GM21367 (cell line): Measurements from ENCODE around the gene NDUFA9.
A peak's percentile ranks its signal among the peaks of the same experiment; 100 is the strongest.

Experiments used
- ATAC-seq: cut with Tn5 transposase; IDR thresholded peaks from one replicate; pipeline ENCODE4 v1.9.1; 2021; ENCODE audit not compliant: unreplicated experiment

The NDUFA9 gene

DNA sequence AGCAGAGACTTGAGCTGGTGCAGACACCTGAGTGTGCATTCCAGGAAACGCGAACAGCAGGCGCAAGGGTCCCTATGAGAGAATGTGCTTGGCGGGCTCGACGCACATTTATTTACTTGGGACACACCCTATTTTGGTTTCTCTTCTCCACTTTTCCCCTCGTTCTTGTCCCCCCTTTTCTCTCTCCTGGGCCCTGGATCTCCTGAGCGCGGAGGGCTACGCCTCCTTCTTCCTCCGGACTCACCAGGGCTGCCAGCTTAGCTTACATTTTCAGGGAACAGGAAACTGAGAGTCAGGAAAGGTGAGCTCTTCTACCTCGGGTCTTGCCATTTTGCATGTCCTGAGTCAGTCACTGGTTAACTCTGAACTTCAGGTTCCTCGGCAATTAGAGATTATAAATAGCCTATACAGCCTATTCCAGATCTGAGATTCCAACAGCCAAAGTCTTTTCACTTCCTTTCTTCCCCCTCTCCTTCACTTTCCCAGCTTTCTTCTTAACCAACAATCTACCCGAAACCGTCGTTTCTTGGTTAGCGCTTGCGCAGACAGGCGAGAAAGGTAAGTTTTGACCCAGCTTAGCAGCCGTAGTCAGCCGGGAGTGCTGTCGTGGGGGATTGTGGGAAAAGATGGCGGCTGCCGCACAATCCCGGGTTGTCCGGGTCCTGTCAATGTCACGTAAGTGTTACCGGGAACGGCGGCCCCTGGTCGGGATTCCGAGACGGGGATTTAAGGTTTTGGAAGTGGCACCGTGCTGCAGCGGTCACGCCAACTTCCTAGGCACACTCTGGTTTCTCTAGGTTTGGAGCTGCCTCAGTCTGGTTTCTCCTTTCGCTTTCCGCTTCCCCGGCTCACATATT is at the start of gene NDUFA9, which contains the start of gene AKAP3:
NDUFA9 (plus strand) TSS at position 614 of the 857 bp plus-strand sequence; CDS start at position 627, 13 bp downstream.
AKAP3 (minus strand) TSS at position 551 of the 857 bp plus-strand sequence. CDS start 10,855 bp downstream, outside the sequence.
- ATAC-seq = peak; percentile 75

DNA sequence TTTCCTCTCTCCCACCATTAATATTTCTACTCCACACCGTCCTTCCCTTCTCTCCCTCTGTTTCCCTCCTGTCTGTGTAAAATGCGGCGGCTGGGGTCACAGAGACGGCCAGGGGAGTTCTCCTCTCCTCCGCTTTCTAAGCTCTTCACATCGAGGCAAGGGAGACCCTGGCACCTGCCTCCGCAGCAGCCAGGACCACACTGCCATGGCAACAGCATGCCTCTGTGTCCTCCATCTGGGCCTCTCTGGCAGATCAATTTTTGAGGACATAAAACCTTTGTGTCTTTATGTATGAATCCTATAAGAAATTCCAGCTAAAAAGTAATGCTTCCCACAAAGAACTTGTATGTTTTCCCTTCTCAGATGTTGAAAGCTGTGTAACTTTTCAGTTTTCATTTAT is 45.5 kb upstream of the NDUFA9 start:
- no peak for ATAC-seq

DNA sequence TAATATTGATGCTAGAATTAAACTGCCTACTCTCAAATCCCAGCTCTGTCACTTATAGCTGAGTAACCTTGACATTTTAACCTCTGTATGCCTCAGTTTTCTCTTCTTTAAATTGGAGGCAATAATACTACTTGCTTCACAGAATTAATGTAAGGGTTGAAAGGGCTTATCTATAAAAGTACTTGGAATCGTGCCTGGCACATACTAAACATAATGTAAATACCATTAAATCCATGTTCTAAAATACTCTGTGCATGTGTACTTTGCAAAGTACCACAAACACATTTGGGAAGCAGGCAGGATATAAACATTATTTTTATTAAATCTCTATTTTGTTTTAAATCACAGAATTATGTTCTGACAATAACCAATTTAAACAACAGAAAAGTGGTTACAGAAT is 45.0 kb upstream of the NDUFA9 start:
- ATAC-seq = no peak

DNA sequence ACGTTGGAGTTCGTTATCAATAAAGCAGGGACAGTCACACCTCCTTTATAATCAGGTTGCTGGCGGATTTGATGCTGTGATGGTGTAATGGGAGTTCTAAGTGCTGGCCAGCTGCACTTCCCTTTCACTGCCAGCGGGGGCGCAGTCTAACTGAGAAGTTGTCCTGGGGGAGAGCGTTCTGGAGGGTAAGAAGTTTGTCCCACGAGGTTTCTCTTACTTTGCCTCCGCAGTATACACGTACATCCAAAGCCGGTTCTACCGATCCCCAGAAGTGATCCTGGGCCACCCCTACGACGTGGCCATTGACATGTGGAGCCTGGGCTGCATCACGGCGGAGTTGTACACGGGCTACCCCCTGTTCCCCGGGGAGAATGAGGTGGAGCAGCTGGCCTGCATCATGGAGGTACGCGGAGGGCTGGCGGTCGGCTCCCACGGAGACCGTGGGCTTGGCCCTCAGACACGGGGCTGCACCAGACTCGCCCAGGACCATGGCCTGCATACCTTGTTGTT is 44.2 kb upstream of the NDUFA9 start:
- peak; percentile 91 for ATAC-seq

DNA sequence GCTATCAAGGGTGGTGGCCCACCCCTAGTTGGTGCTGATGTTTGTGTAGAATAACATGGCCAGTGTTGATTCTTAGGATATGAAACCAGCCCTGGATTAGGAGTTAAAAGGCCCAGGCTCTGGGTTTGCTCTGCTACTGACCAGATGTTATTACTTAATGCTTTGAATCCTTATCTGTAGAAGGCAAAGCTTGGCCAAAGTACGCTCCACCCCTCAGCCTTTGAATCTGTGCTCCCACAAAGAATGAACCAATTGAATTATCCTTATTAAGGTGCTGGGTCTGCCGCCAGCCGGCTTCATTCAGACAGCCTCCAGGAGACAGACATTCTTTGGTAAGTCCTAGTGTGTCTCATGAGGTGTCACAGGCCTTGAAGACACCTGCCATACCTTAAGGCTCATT is 41.9 kb upstream of the NDUFA9 start:
- ATAC-seq = no peak

DNA sequence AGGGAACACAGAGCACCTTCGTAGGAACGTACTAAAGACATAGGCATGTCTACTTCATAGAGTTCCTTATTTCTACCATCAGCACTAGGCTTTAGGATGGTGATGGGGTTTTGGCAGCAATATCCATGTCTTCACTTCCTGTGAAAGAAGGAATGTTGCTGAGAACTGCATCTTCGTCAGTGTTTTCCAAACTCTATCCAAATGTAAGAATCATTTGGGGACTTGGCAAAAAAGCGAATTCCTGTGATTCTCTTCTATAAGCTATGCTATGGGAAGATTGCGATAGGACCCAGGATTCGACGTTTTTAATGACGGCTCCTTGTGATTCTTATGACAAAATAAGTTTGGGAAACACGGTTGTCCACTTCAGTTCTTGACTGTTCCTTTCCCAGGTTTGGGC is 39.8 kb upstream of the NDUFA9 start:
- ATAC-seq = no peak

DNA sequence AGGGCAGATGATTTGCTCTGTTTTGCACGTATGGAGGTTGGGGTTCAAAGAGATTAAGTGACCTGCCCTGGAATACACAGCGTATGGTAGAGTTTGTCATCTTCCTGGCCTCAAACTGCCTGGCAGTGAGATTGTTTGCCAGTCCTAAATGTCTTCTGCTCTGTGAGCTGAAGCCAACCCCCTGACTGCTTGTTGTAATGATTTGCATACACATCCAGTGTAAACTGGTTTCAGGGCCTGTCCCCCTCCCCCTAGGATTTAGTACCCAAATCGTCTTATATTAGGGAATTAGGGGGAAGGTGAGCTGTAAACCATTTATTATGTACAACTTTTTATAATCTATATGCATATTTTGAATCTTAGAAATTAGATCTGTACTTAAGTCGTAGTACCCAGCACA is 38.4 kb upstream of the NDUFA9 start:
- ATAC-seq = no peak

DNA sequence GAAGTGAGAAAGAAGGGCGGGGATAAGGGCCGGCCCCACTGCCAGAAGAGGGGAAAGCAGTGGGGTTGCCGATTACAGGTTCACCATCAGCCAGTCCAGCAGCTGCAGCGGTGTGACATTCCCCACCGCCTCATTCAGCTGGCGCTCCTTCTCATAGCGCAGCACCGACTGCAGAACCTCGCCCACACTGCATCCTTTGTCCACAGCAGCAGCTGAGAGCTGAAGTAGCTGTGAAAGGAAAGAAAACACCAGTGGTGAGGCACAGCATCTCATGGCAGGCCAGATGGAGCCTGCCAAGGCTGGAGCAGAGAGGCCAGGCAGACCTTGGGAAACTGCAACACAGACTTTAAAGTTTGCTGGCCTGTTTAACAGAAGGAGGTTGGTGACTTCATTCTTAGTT is 33.2 kb upstream of the NDUFA9 start:
- ATAC-seq = no peak

DNA sequence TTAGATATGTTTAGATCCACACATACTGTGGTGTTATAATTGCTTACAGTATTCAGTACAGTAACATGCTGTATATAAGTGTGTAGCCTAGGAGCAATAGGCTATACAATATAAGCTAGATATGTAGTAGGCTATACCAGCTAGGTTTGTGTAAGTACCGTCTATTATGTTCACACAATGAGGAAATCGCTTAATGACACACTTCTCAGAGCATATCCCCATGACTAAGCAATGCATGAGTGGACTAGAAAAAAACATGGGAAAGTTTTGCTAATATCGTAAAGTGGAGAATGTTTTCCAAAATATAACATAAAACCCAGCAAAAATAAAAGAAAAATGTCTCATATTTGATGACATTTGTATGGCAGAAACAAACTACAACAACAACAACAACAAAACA is 27.4 kb upstream of the NDUFA9 start:
- no peak for ATAC-seq

DNA sequence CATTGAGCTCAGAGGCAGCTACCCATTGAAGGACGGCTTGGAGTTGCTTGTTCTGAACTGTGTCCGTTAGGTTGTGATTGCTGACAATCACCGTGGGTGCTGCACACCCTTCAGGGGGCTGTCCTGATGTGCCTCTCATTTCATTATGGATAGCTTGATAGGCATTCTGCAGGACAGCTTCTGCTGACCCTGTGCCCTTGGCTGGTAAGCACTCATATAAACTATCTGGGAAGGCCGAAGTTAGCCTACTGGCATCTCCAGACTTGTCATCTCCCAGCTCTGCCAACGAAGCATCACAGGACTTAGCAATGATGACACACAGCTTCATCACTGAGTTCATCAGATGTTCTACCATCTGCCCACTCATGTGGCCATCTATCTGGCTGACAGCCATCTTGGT is 22.4 kb upstream of the NDUFA9 start:
- no peak for ATAC-seq

DNA sequence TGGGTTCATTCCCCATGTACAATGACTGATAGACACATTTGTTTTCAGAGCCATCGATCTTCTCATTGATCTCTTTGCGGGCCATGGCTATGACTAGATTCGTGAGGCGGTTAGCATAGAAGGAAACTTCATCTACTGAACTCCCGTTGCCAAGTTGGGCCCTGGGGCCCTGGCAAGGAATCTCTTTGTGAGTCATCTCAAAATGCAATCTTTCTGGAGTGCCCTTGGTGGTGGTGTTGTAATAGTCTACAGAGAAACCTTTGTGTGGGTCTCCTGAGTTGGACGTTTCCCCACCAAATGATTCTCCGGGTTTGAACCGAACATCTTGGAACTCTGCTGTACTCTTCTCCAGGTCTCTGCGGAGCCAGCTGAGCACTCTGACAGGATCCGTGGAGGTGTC is 20.5 kb upstream of the NDUFA9 start:
- ATAC-seq = no peak

DNA sequence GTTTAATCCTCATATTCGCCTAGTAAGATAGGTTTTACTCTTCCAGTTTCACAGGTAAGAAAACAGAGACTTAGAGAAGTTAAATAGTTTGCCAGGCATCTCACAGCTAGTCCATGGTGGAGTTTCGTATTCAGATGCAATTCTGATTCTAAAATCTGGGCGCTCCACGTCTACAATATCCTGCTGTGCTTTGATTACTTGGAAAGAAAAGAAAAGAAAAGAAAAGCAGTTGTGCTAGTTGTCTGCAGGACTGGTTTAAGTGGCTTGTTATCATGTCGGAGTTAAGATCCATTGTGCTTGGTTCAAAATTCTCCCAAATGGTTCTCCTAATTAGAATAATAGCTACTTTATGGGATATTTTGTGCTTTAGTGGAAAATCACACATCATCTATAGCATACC is 18.7 kb upstream of the NDUFA9 start:
- no peak for ATAC-seq

DNA sequence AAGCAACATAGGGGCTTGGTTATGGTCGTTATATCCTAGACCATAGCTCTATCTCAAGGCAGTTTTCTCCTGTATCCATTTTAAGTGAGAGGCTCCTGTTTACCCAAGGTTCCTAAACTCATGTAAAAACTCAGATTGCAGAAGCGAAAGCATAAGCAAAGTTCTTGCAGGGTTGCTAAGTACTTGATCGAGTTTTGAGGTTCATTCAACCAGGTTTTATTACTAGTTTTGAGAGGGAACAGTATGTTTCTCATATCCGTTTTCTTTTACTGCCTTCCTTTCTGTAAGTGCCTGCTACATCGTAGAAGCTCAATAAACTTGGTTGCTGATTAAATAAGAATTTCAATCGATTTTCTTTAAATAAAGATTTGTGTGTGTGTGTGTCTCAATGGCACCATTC is 5.2 kb upstream of the NDUFA9 start:
- no peak for ATAC-seq

DNA sequence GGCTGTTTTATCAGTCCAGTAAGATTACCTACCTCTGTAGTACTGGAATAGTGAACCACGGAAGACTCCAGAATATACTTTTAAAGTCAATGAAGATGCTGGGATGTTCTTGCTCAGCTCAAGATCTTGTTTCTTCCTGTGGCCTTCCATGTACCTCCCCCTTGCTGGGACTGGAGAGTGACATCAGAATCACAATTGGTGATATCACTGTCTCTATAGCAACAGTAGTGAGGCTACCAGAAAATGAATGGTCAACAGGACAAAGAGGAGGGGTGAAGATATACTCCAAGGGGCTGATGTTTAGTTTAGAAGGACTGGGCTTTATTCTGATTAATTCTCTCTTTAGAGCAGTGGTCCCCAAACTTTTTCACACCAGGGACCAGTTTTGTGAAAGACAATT is 3.9 kb upstream of the NDUFA9 start:
- no peak for ATAC-seq

DNA sequence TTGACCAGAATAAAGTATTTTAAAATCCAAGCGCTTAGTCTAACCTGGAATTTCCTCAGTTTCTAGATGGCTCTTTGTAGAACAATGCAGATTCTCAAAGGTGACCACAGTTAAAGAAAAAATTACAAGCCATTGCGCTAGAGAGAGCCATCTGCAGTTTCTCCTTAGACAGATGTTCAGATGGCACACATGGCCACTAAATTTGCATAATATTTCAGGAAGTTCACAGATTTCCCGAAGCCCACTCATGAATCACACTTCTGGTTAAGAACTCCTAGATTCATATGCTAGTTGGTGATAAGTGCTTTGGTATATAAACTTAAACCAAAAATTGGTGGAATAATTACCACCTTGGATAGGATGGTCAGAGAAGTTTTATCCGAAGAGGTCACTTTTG is 812 bp upstream of the NDUFA9 start:
- ATAC-seq = no peak

DNA sequence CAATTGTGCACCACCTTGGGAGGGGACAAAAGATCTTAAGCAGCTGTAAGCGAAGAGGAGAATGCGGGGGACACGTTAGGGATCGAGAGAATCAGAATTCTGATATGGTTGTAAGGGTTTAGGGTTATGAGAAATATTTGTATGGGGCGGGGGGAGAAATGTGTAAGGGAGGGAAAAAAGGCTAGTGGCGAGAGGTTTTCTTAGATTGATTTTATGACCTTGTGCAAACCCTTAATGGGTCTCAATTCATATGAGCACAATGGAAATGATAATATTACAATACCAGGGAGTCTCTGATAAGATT is 396 bp downstream of the NDUFA9 start:
- no peak for ATAC-seq

DNA sequence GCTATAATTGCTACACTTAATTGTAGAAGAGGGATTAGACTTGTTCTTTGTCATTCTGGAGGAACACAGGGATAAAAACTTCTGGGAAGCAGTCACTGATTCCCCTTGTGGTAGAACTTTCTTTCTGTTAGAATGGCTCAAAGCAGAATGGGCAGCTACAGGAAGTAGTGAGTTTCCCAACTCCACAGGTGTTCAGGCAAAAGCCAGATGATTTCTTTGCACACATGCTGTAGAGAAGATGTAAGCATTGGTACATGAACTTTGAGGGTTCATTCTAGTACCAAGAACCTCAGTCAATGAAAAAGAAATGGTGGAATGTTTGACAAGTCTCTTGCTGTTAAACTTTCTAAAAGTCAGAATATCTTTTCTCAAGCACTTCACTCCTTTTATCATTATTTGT is 4.3 kb downstream of the NDUFA9 start:
- ATAC-seq = no peak

DNA sequence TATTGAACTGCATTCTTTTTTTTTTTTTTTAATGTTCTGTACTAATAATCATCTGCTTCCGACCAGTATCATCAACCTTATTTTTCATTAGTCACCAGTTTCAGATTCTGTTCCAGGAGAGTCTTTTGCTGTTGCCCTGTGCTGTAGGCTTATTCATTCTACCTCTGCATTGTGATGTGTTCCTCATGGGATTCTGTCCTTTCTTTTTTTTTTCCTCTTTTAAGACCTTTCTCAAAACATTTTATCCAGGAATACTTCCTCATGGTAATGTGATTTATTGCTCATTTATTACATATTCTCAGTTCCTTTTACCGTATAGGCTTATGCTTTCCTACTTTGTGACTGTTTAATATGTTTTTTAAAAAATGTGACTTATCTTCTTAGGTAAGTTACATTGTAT is 4.8 kb downstream of the NDUFA9 start:
- no peak for ATAC-seq

DNA sequence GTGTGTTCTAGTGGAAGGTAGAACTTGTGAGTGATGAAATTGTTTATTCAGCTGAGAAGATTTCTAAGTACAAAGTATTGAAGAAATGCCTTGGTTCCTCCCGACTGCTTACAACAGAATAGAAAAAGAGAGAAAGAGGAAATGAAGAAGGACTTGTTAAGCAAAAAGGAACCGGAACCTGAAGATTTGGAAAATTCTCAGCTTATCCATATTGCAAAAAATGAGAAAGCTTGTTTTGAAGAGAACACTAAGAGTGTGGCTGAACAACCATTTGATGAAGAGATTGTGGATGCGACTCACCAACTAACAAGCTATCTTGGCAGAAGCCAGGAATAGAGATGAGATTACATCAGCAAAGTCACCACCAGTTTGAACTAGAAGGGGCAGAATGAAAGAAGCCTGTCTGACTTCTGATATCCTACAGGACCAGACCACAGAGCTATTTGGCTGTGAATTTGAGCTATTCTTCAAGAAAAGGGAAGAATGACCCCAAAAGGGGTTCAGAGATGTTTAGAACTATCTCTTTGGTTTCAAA is 15.1 kb downstream of the NDUFA9 start:
- ATAC-seq = no peak

DNA sequence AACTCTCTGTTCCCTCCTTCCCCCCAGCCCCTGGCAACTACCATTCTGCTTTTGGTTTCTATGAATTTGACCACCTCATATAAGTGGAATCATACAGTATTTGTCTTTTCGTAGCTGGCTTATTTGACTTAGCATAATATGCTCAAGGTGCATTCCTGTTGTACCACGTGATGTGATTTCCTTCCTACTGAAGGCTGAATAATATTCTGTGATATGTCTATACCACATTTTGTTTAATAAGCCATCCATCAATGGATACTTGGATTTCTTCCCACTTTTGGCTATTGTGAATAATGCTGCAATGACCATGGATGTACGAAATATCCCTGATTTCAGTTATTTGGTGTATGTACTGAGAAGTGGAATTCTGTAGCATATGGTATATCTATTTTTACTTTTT is 16.3 kb downstream of the NDUFA9 start:
- ATAC-seq = no peak

DNA sequence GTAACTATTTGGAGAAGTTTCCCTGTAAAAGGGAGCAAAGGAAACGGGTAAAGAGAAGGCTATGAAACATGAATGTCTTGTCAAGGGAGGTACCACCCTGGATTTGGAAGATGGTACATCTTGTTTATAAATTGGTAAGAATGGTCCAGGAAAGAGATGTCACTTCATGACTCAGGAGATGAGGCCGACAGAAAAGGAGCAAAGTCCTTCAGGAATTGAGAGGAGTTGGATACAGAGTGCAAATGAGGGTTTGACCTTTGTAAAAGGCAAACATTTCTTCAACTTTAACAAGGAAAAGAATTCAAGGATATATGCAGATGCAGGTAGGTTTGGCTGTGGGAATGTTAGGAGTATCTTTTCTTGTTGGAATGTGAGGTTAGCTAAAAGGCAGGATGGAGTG is 30.8 kb downstream of the NDUFA9 start:
- no peak for ATAC-seq

DNA sequence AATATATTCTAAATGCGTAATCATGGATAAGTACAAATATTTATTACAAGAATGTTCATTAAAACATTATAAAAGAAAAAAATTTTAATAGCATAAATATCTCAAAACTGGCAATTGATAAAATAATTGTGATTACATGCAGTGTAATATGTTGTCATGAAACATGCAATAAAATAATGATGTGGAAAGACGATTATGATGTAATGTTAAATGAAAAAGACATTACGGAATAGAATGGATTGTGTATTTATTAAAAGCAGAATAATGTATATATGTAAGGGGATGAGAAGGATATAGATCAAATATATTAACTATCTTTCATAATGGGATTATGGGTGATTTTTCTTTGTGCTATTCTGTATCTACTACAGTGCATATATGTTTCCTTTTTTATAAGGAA is 32.8 kb downstream of the NDUFA9 start:
- no peak for ATAC-seq

DNA sequence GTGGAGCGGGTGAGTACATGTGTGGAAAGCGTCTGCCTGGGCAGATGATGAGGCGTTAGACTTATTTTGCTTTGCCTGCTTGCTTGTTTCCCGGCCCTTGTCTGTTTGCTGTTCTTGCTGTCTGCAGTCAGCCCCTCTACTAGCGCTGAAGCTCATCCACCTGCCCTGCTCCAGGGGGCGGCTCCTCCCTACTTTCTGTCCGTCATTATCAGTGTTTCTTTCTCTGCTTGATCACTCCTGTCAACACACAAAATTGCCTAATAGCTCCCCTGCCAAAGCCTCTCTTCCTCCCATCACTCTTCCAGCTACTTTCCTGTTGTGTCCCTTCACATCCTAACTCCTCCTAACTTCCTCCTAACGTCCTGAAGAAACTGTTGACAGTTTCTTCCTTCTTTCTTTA is 36.4 kb downstream of the NDUFA9 start:
- ATAC-seq = no peak
